GM23248 (cell line): ENCODE measurements around the gene NUP205. TPM values are rescaled to one million over a fixed set of nuclear protein-coding genes. Genes with fewer than 3 reads are reported as not detected.

Experiments used
- DNase-seq: peaks from one replicate; pipeline ENCODE4 v3.0.0-alpha.2; 2015
- H2AFZ ChIP-seq: fragments of 200-600 bp; sonication (generic); 2 replicates; pipeline ENCODE4 v1.6.1; 2016; ENCODE audit warnings: antibody characterized with exemption
- H3F3A ChIP-seq: fragments of 200-600 bp; sonication (generic); 2 replicates; pipeline ENCODE4 v1.6.1; 2016; ENCODE audit warnings: mild to moderate bottlenecking, antibody characterized with exemption, mixed run types; ENCODE audit not compliant: insufficient read depth
- H3K27ac ChIP-seq: fragments of 200-600 bp; sonication (generic); 2 replicates; pipeline ENCODE4 v1.5.1; 2016; ENCODE audit warnings: mild to moderate bottlenecking
- H3K27me3 ChIP-seq: fragments of 200-600 bp; sonication (generic); replicated peaks from 2 replicates; pipeline ENCODE4 v1.6.1; 2016; ENCODE audit warnings: mild to moderate bottlenecking; ENCODE audit not compliant: insufficient read depth
- H3K36me3 ChIP-seq: fragments of 200-600 bp; sonication (generic); 2 replicates; pipeline ENCODE4 v1.6.1; 2016; ENCODE audit warnings: low read depth, mild to moderate bottlenecking
- H3K4me1 ChIP-seq: fragments of 200-600 bp; sonication (generic); 2 replicates; pipeline ENCODE4 v1.6.1; 2016; ENCODE audit warnings: mild to moderate bottlenecking; ENCODE audit not compliant: insufficient read depth
- H3K4me2 ChIP-seq: fragments of 200-600 bp; sonication (generic); one replicate; pipeline ENCODE4 v1.6.1; 2016; ENCODE audit warnings: mild to moderate bottlenecking; ENCODE audit not compliant: unreplicated experiment
- H3K4me3 ChIP-seq: fragments of 200-600 bp; sonication (generic); 2 replicates; pipeline ENCODE4 v1.5.1; 2016; ENCODE audit warnings: mild to moderate bottlenecking
- H3K79me2 ChIP-seq: fragments of 200-600 bp; sonication (generic); 2 replicates; pipeline ENCODE4 v1.6.1; 2016; ENCODE audit warnings: mild to moderate bottlenecking; ENCODE audit not compliant: insufficient read depth
- H3K9ac ChIP-seq: fragments of 200-600 bp; sonication (generic); 2 replicates; pipeline ENCODE4 v1.6.1; 2016; ENCODE audit warnings: mild to moderate bottlenecking
- H3K9me2 ChIP-seq: fragments of 200-600 bp; sonication (generic); 2 replicates; pipeline ENCODE4 v1.6.1; 2016; ENCODE audit warnings: mixed run types, mild to moderate bottlenecking, moderate library complexity; ENCODE audit not compliant: insufficient read depth
- H3K9me3 ChIP-seq: fragments of 200-600 bp; sonication (generic); one replicate; pipeline ENCODE4 v1.6.1; 2017; ENCODE audit warnings: low read depth
- H4K20me1 ChIP-seq: fragments of 200-600 bp; sonication (generic); 2 replicates; pipeline ENCODE4 v1.6.0; 2016; ENCODE audit not compliant: insufficient read depth
- EZH2 ChIP-seq: fragments of 200-600 bp; sonication (generic); IDR thresholded peaks from 2 replicates; pipeline ENCODE4 v1.6.1; 2018; ENCODE audit warnings: antibody characterized with exemption, mild to moderate bottlenecking; ENCODE audit not compliant: insufficient read depth, poor library complexity, severe bottlenecking
- EZH2phosphoT487 ChIP-seq: fragments of 200-600 bp; sonication (generic); IDR thresholded peaks from 2 replicates; pipeline ENCODE4 v1.6.1; 2018; ENCODE audit warnings: antibody characterized with exemption, moderate library complexity, mild to moderate bottlenecking, low read depth; ENCODE audit not compliant: insufficient read depth
- WGBS, 2 experiments: methylation state at CpG; one replicate each; pipeline ENCODE4 v1.1.6; 2015 to 2017; ENCODE audit warnings: low lambda C conversion rate in 2 of 2, low coverage in 1 of 2; ENCODE audit errors: missing lambda C conversion rate in 2 of 2; 5-methylcytosine and 5-hydroxymethylcytosine counted together
- in situ Hi-C: fragments of 300-500 bp; cut with MboI; formaldehyde crosslinking; loops from 2 replicates; pipeline ENCODE4 v1.15.0; 2020
- polyA plus RNA-seq: library from polyadenylated mRNA; unstranded; fragments of >200 nt; fragmentation: Nextera tagmentation; extraction: Ambion mirVana; gene quantifications from 2 replicates; pipeline ENCODE4 v1.2.1, GENCODE V29; 2016
- total RNA-seq: library from RNA; depleted of rRNA; stranded (reverse); fragments of >200 nt; shearing (Covaris generic); gene quantifications from 2 replicates; pipeline ENCODE4 v1.2.3, GENCODE V29; 2014

Gene NUP205
- total and polyA plus RNA-seq, 2 experiments from 2014 or later = 18.5 to 31.8 TPM

DNA sequence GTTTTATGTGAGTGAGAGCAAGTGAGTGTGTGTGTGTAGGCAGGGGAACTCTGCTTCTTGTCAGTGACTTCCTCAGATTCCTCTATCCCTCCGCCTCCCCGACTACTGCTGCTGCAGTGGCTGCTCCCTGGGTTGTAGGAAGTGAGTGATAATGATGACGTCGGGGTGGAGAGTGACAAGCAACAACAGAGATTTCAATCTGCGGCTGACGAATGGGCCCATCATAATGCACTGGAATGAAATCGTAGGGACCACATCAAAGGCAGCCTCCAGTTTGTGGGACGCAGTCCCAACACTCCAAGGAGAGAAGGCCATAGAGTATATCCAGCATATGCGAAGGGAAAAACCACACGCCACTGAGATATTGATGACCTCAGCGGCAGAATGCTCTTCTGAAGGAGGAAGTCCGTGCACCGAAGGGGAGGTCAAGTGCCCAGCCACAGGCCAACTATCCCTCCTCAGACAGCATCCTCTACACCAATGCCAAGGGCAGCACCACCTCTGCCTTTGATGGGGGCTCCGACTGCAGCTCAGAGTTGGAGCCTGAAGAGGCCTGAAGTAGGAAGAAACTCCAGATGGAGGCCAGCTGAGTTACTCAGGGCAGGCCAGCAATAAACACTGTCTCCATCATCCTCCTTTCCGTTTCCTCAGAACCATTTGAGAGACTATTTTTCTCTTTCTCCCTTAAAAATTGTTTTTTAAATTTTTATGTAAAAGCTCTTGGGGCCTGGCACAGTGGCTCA, 93.3 kb downstream of the NUP205 start:
- TF ChIP-seq EZH2 = no peak
- peak; percentile 92 for TF ChIP-seq EZH2phosphoT487
- peak overlapping the region; percentile 41 for H2AFZ ChIP-seq

DNA sequence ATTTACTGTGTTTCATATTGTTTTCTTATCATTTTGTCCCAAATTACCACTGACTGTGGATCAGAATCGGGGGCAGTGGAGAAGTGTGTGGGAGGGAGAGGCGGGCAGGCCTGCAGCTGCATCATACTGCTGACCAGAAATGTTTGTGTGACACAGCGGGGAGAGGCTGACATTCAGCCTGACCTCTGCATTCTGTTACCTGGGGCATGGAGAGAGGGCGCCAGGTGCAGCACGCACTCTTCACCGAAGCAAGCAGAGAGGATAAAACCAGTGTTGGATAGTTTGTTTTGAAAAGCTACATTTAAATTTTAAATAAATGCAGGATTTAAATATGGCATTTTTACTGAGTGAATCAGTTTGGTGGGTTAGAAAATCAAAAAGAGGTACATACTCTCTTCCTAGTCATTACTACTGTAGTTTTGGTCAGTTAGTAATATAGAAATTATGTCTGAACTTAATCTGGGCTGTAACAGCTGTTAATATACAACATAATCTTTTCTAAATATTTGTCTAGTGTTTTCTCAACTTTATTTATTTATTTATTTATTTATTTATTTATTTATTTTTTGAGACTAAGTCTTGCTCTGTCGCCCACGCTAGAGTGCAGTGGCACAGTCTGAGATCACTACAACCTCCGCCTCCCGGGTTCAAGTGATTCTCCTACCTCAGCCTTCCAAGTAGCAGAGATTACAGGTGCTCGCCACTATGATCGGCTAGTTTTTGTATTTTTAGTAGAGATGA, 95.8 kb downstream of the NUP205 start:
- H3F3A ChIP-seq = peaks cover 15% of the 10 kb centered on the region
- no peak for DNase-seq
- H4K20me1 ChIP-seq = no peaks in the 10 kb centered on the region
- H3K4me2 ChIP-seq = no peak overlapping the region
- no peaks in the 10 kb centered on the region for H3K9me3 ChIP-seq
- peaks cover 12% of the 10 kb centered on the region for H3K4me1 ChIP-seq
- no peak for TF ChIP-seq EZH2phosphoT487
- no peak for TF ChIP-seq EZH2
- no peak overlapping the region for H3K27ac ChIP-seq
- 96 to 97% methylated on average over 12 of the region's 12 CpGs for WGBS, 2 experiments
- H2AFZ ChIP-seq = no peak overlapping the region
- H3K27me3 ChIP-seq = no peaks in the 10 kb centered on the region
- no peak overlapping the region for H3K9ac ChIP-seq
- H3K4me3 ChIP-seq = no peak overlapping the region
- H3K36me3 ChIP-seq = 0 out of 2 replicates have a peak, but pooled peaks cover 5% of the 10 kb centered on the region
- in situ Hi-C loops = no loop called here
- H3K79me2 ChIP-seq = no peaks in the 10 kb centered on the region
- H3K9me2 ChIP-seq = no peaks in the 10 kb centered on the region

More for the DNA sequence above, 93.3 kb downstream of the NUP205 start:
- Histone ChIP-seq H3K4me3 (peak overlapping the region; percentile 32; the same call in 1 of the 2 replicates), H3K9me2 (no peaks in the 10 kb centered on the region), H3F3A (peaks cover 15% of the 10 kb centered on the region), H3K27ac (peak overlapping the region; percentile 61), H3K27me3 (no peaks in the 10 kb centered on the region), H3K9ac (peak overlapping the region; percentile 36; the same call in 1 of the 2 replicates), H3K36me3 (peaks cover 23% of the 10 kb centered on the region; the same call in 1 of the 2 replicates), H3K9me3 (no peaks in the 10 kb centered on the region), H4K20me1 (no peaks in the 10 kb centered on the region), H3K4me1 (peaks cover 12% of the 10 kb centered on the region), H3K4me2 (peak overlapping the region; percentile 41), H3K79me2 (no peaks in the 10 kb centered on the region)
- WGBS, 2 experiments = 13 to 15% methylated on average over 15 of the region's 15 CpGs
- in situ Hi-C loops = no loop called here
- DNase-seq = peak; percentile 91

DNA sequence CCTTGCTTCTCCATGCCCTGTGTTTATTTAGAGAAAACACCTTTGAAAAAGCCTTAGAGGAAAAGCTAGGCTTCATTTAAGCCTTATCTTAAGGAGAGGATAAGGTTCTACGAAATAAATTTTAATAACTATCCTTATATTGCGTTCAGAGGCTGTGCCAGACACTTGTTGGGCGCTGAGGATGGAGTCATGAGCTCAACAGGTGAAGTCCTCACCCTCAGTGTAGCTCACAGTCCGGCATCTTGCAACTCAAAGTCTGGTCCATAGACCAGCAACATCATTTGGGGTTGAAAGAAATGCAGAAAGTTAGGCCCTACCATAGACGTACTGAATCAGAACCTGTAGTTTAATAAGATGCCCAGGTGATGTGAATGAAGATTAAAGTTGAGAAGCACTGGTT, 100.8 kb downstream of the NUP205 start:
- no peaks in the 10 kb centered on the region for H3K9me2 ChIP-seq
- H3F3A ChIP-seq = peaks cover 7% of the 10 kb centered on the region
- no peak overlapping the region for H3K4me2 ChIP-seq
- no peak for TF ChIP-seq EZH2phosphoT487
- TF ChIP-seq EZH2 = no peak
- H3K79me2 ChIP-seq = peaks cover 3% of the 10 kb centered on the region
- no peak overlapping the region for H3K27ac ChIP-seq
- in situ Hi-C loops = no loop called here
- no peaks in the 10 kb centered on the region for H4K20me1 ChIP-seq
- no peak overlapping the region for H3K4me3 ChIP-seq
- 85 to 89% methylated on average over 5 of the region's 5 CpGs for WGBS, 2 experiments
- H3K36me3 ChIP-seq = no peaks in the 10 kb centered on the region
- no peak overlapping the region for H2AFZ ChIP-seq
- H3K9me3 ChIP-seq = no peaks in the 10 kb centered on the region
- H3K9ac ChIP-seq = no peak overlapping the region
- H3K27me3 ChIP-seq = no peaks in the 10 kb centered on the region
- peaks cover 2% of the 10 kb centered on the region; the same call in 1 of the 2 replicates for H3K4me1 ChIP-seq
- no peak for DNase-seq

DNA sequence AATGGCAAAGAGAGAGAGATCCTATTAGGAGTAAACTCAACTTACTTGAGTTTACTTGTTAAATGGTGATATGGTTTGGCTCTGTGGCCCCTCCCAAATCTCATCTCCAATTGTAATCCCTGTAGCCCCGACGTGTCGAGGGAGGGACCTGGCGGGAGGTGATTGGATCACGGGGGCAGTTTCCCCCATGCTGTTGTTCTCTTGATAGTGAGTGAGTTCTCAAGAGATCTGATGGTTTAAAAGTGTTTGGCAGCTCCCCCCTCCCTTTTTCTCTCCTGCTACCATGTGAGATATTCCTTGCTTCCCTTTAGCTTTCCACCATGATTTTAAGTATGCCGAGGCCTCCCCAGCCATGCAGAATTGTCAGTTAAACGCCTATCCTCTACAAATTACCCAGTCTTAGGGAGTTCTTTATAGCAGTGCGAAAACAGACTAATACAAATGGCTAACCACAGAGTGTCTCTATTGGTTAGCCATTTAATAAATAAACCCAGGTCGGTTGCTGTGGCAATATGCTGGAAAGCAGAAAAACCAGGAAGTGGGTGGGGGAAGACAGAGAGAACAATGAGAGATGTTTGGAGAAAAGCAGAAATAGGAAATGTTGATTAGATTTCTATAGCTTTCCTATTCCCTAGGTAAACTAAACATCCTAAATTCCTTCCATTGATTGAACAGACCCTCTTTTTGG, 101.6 kb downstream of the NUP205 start:
- no peaks in the 10 kb centered on the region for H3K9me2 ChIP-seq
- H3K27me3 ChIP-seq = no peaks in the 10 kb centered on the region
- no peaks in the 10 kb centered on the region for H3K36me3 ChIP-seq
- no peaks in the 10 kb centered on the region for H3K9me3 ChIP-seq
- peaks cover 10% of the 10 kb centered on the region for H3K79me2 ChIP-seq
- DNase-seq = no peak
- H4K20me1 ChIP-seq = no peaks in the 10 kb centered on the region
- in situ Hi-C loops = no loop called here
- TF ChIP-seq EZH2phosphoT487 = no peak
- TF ChIP-seq EZH2 = no peak
- H3K4me3 ChIP-seq = no peak overlapping the region
- no peak overlapping the region for H2AFZ ChIP-seq
- H3F3A ChIP-seq = peaks cover 15% of the 10 kb centered on the region
- H3K4me1 ChIP-seq = peaks cover 9% of the 10 kb centered on the region
- 89 to 92% methylated on average over 9 of the region's 9 CpGs for WGBS, 2 experiments
- H3K9ac ChIP-seq = no peak overlapping the region
- H3K4me2 ChIP-seq = no peak overlapping the region
- H3K27ac ChIP-seq = no peak overlapping the region
